GM19025 (cell line): ENCODE data around the gene SNX19.

Experiments used
- ATAC-seq: cut with Tn5 transposase; IDR thresholded peaks from one replicate; pipeline ENCODE4 v1.9.1; 2021; ENCODE audit warnings: mild to moderate bottlenecking, low read depth, moderate library complexity; ENCODE audit not compliant: unreplicated experiment

SNX19 gene

GRCh38 chr11:130907229-130907628 lies 9.1 kb downstream of the SNX19 start:
- ATAC-seq = no peak

- ATAC-seq = no peak
Measured at GRCh38 chr11:130906616-130907015, 9.7 kb downstream of the SNX19 start.

GRCh38 chr11:130905512-130905911 lies 10.8 kb downstream of the SNX19 start:
- ATAC-seq = no peak

GRCh38 chr11:130904380-130904779 lies 11.9 kb downstream of the SNX19 start:
- ATAC-seq = no peak

GRCh38 chr11:130902380-130902779 lies 13.9 kb downstream of the SNX19 start:
- no peak for ATAC-seq

- ATAC-seq = no peak
Measured at GRCh38 chr11:130899106-130899505, 17.2 kb downstream of the SNX19 start.

DNA sequence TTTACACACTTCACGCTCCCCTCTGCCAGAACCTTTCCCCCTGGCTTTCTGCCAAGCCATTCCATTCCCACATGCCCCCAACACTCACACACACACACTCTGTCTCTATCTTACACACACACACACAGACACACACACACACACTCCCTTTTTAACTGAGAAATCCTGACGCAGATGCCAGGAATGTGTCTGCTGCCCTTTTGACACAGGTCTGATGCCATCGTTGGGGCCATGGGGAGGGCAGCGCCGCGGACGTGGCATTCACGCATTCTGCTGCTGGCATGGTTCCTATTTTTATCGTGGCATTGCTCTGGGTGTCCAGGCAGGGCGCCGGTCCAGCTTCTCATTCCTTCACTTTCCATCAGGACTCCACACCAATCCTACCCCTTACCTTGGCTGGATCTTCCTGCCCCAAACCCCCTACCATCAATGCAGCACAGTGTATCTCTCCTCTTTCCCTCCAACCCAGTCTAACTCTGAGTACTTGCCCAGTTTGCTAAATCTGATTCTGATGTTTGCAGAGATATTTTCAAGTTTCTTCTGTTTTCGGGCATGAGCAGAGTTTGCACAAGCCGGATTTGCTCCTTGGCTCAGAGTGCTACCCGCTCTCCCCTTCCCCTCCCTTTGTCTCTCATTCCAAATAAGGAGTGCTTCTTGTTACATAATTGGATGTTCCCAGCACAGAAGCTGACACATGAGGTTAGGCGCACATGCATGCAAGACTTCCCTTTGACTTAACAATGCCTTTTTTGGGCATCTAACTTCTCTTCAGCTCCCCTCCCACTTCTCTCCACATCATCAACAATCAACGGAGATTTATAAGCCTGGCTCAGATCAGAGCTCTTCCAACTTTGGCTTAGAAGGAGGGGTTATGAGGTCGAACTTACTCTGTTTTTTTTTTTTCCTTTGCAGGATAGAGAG lies 18.8 kb downstream of the SNX19 start:
- no peak for ATAC-seq

- no peak for ATAC-seq
Measured at GRCh38 chr11:130894322-130895025, 21.8 kb downstream of the SNX19 start.

DNA sequence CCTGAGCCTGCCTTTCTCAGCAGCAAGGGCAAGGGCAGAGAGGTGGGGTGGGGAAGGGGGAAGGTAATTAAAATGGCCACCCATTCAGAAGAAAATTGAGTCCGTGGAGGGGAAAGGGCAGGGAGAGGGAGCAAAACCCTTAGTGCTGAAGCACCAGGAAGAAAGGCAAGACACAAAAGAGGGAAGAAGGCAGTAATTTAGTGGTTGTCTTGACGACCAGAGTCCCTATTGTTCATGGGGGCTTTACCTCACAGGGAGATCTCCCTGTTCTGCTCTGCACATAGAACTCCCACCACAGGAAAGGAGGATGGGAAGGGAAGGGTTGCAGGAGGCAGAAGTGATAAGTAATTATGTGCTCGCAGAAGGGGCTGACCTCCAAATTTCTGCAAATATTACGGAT lies 23.4 kb downstream of the SNX19 start:
- ATAC-seq = no peak

GRCh38 chr11:130891326-130891725 lies 25.0 kb downstream of the SNX19 start:
- ATAC-seq = no peak

DNA sequence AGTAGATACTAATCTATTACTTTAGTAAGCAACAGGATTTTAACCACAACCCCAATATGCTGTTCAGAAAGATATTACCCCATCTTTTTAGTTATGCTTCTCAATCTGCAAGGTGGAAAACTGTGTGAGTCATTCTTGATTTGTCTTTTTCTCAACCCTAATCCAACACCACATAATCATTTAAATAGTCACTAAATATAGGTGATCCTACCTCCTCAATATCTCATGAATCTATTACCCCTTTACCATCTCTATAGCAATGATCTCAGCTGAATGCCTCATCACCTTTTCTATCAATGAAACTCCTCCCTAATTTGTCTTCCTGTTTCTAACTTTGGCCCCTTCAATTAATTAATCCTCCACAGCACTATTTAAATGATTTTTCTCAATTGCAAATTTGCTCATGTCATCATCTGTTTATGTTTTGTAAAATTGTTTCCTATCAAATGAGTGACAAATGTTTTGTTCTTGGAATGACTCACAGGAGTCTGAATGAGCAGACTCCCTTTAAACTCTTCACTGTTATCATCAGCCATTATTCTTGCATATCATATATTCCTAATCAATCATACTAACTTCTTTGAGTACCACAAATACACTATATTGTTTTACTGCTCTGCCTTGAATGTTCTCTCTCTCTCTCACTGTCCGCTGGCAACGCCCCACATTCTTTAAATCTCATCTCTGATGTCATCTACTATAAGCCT lies 26.1 kb downstream of the SNX19 start:
- no peak for ATAC-seq

DNA sequence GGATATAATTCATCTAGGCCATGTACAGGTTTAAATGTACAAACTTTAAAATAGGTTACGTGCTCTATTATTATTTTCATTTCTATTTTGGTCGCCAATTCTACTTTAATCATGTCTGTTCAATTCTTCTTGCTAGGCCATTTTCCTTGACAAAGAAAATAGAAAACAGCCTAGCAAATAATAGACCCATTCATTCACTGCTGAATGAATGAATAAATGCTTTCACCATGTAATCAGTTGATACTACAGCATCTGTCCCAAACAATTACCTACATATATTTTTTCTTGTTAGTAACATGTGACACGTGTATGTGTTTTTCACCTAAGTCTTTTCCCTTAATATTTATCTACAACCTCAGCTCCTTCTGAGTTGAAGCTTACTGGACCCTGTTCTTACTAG lies 27.5 kb downstream of the SNX19 start:
- ATAC-seq = no peak

DNA sequence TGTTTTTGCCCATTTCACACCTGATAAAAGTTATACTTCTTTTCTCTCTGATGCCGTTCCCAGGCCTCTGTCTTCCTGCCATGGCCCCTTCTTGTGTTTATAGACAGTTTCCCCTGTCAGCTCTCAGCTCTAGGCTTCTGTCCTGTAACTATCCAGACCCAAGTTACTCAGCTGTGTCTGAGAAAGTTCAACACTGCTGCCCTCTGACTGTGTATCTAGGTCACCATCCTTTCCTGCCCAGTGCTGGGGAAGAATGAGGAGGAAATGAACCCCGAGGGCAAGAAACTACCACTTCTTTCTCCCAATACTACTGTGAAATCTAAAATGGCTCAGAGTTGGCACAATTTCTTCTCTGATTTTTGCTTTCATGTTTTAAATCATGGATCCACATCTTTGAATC lies 29.6 kb downstream of the SNX19 start:
- no peak for ATAC-seq

DNA sequence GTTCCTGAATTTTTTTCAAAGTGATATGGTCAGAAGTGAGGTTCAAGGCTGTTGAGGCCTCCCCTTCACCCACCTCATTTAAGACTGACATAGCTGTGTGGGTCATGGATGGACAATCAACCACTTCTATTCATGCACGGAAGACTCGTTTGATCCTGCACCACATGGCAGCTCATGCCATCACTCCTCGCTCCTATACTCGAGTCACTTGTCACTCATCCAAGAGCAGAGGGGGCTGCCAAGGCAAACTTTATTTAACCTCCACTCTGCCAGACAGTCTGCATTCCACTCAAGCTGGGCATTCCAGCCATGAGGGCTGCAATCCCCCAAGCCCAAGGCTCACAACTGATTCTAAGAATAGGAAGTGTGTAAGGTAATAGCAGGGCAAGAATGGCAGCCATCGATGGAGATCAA lies 34.1 kb downstream of the SNX19 start:
- no peak for ATAC-seq

DNA sequence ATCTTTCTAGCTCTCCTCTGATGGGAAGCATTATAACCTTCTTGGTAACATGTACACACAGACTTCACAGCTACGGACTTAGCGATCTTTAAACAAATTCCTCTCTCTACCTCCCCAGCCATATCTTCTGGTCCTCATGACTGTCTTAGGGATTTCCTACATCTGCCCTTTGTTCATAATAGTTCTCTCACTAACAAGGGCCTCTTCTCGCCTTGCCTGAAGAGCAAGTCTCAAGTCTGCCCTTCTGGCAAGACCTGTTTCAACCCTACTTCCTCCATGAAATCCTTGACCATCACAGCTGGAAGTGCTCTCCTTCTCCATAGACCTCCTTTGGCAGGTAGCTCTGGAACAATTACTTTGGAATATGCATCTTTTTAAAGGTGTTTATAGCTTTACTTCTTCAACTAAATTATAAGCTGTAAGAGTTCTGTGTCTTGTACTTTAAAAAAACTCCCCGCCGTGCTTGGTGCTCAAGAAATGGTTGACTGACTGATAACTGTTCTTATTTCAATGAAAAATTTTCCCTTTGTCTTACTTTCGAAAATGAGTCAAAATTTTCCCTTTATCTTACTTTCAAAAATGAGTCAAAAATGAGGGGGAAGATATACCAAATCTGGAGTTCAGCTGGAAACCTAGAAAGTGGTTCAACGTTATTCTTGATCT lies 34.7 kb downstream of the SNX19 start:
- no peak for ATAC-seq

DNA sequence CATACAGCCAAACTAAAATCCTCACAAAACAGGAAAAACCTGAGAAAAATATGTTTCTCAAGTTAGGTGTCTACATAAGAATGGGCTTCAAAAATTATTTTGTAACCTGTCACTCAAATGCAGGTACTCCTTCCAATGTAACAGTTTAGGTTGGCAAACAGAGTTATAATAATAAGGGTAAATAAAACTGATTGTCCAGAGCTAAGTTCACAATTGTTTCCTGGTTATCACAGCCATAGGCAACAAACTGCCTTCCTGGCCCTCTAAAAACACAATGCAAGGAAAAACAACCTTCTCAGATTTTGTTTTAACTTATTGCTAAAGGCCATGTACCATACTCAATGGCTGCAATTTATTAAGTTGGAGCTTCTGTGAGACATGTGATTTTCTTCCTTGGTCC lies 36.4 kb downstream of the SNX19 start:
- no peak for ATAC-seq

DNA sequence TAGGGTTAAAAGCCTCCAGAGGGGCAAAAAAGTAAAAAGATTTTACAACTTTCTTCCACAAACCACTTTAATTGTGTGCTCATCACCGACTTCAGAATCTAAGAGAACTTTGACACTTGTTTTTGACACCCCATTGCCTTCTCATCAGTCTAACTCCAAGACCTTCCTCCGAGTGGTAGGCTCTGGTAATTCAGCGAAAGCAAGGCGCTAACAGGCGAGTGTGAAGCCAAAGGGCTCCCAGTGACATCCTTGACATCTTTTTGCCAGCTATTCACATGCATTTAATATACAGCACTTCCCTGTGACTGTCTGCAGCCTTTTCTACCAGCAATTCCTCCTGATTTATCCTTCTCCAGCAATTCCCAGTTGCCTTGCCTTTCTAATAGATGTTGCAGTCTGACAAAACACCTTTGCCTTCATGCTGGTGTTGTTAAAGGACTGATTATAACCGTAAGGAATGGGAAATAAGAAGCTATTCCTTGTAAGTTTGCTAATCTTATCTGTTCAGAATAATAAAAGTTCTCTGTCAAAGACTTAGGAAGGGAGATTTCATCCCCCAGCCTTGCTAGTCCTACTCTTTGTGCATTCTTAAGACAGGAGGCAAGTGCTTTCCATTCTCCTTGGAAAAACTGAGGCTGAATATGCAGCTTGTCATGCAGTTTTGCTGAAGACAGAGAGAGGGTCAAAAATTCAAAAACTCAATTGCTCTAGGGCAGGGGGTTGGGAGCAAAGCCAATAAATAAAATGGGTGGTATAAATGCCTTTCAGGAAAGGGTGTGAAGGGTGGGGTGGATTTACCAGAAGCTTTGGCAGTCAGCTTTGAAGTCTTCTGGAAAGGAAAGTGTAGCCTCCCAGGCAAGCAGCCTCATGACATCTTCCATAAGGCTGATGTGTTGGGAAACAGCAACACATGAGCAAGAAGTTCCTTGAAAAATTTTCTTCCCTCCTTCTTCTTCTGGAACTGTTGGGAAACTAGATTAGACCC lies 39.1 kb downstream of the SNX19 start:
- no peak for ATAC-seq

GRCh38 chr11:130876100-130876499 lies 40.2 kb downstream of the SNX19 start:
- no peak for ATAC-seq

DNA sequence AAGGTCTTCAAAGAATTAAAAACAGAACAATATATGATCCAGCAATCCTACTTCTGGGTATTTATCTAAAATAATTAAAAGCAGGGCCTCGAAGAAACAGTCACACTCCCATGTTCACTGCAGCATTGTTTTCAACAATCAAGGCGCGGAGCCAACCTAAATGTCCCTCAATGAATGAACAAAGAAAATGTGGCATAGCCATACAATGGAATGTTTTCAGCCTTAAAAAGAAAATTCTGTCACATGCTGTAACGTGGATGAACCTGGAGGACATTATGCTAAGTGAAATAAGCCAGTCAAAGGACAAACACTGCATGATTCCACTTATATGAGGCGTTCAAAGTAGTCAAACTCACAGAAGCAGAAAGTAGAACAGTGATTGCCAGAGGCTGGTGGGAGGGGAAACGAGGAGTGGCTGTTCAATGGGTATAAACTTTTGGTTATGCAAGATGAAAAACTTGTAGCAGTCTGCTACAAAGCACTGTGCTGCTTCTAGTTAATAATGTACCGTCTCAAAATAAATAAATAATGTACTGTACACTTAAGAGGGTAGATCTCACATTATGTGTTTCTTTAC lies 41.2 kb downstream of the SNX19 start:
- no peak for ATAC-seq
